Measurements from ENCODE around the gene MYO5A. TPM values are rescaled to one million over a fixed set of nuclear protein-coding genes. Genes with fewer than 3 reads are reported as not detected.

The MYO5A gene
- total and polyA plus RNA-seq, 9 of the 15 experiments (the other 6 are each of a cell fraction or from before 2014, with no cell fraction given), result 0.03 to 0.82 (median 0.40) TPM

DNA sequence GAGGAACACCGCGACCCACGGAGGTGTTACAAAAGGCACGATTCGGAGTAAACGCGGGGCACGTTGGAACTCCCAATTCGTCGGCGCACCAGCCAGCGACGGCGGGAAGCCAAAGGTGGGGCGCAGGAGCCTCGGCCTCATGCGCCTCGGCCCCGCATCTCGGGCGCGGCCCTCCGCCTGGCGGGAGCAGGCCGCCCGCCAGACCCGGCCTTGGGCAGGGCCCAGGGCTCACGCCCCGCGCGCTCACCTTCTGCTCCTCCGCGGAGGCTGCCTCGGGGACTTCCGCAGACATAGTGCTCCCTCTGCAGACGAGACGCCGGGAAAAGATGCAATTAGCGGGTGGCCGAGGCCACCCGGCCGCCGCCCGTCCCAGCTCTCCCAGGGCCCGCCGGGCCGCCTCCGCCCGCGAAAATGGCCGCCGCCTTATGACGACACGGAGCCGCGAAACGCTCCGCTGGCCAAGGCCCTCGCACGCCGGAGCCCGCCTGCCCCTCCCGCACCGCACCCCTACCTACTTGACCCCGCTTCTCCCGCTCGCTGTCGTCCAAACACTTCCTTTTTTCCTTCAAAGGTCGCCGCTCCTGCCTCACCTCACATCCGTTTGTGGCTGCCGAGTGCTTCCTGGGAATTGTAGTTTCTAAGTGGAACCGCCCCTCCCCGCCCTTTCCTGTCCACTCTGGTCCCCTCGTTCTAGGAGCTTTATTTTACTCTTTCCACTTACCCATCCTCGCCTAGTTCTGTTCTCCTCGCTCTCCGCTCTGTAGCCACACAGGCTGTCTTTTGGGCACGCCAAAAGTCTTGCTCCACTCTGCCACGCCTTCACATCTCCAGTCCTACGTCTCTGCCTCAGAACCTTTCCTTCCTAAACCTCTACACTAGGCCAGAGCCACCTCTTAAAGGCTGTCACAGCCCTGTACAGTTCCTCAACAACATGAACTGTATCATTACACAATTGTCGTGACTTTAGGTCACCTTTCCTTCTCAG lies 40.2 kb upstream of the MYO5A start, which contains the start of gene ARPP19:
Gene ARPP19, minus strand, starts transcription at position 430 of the 985 bp plus-strand sequence. Its CDS starts 138 bp downstream, at position 292.
- POLR2A ChIA-PET, result interaction anchor here (0.6 to 1.0 kb wide), 3 partner anchors 11 to 945 kb away, joined by 3 to 5 read pairs (median 4); no protein-coding TSS in a partner anchor
- Histone ChIP-seq H3K27ac (ENCODE audit: extremely low read depth, low read depth, low read length) (peak within 1 kb of the TSS; percentile 90), H3K36me3 (ENCODE audit: control insufficient read depth, insufficient read depth, low read length) (peaks cover 4% of the 10 kb centered on the region; the same call in 2 of the 3 replicates), H3K9me1 (ENCODE audit: control insufficient read depth, insufficient read depth, low read length) (no peaks in the 10 kb centered on the region), H3K4me1 (replicated peaks in 1 of 2; ENCODE audit: control insufficient read depth in 2 of 2, insufficient read depth in 2 of 2, low read length in 2 of 2) (peaks cover 10 to 13% of the 10 kb centered on the region in 2 experiments; a peak in 4 of 5 replicates), H3K4me3 (peak within 1 kb of the TSS; percentile 69), H3K9ac (ENCODE audit: insufficient read depth in 1 of 2, low read depth in 2 of 2, low read length in 2 of 2) (peak within 1 kb of the TSS; percentile 97 to 99), H3K4me2 (ENCODE audit: insufficient read depth, low read length) (peak within 1 kb of the TSS; percentile 94), H2AFZ (ENCODE audit: low read depth, low read length) (peak within 1 kb of the TSS; percentile 99), H3K9me3 (replicated peaks; ENCODE audit: control insufficient read depth, insufficient read depth, low read depth, low read length) (no peaks in the 10 kb centered on the region), H4K20me1 (replicated peaks; ENCODE audit: control insufficient read depth, insufficient read depth, low read length) (peaks cover 2% of the 10 kb centered on the region; the same call in 1 of the 2 replicates), H3K27me3 (ENCODE audit: control insufficient read depth in 2 of 2, insufficient read depth in 2 of 2, low read length in 2 of 2) (no peaks in the 10 kb centered on the region), H3K79me2 (ENCODE audit: control insufficient read depth, insufficient read depth, low read length) (peaks cover 49% of the 10 kb centered on the region)
- ATAC-seq, result peak; percentile 89
- FAIRE-seq, result peak; percentile 94
- intact Hi-C loops (cut with micrococcal nuclease), result loop anchor here (5.0 kb wide), 2 partner anchors 42 to 108 kb away; partner anchors contain the start of genes ATOSA and MYO5A
- WGBS (ENCODE audit: insufficient coverage, low coverage, missing lambda C conversion rate), result 6% methylated on average over 69 of the region's 82 CpGs
- BruUV-seq (replicated peaks), result no TSS peak
- in situ Hi-C loops (cut with MboI), result no loop called here
- DNase-seq (ENCODE audit: extremely low read depth in 1 of 4, low spot score in 3 of 4), result peak; percentile 93 to 96 (median 94)
- CTCF ChIA-PET (ENCODE audit: low intra/inter-chr PET ratio), result no interaction called here
- TF ChIP-seq CBX1 (IDR thresholded peaks at IDR 0.05; ENCODE audit: low read depth), result peak; percentile 48; the same call in 1 of the 2 replicates
- TF ChIP-seq, protein P1, sequence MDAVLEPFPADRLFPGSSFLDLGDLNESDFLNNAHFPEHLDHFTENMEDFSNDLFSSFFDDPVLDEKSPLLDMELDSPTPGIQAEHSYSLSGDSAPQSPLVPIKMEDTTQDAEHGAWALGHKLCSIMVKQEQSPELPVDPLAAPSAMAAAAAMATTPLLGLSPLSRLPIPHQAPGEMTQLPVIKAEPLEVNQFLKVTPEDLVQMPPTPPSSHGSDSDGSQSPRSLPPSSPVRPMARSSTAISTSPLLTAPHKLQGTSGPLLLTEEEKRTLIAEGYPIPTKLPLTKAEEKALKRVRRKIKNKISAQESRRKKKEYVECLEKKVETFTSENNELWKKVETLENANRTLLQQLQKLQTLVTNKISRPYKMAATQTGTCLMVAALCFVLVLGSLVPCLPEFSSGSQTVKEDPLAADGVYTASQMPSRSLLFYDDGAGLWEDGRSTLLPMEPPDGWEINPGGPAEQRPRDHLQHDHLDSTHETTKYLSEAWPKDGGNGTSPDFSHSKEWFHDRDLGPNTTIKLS (IDR thresholded peaks at IDR 0.05; ENCODE audit: borderline replicate concordance, low read depth), result peak; percentile 80
- no peak for TF ChIP-seq TAF15 (IDR thresholded peaks at IDR 0.05; ENCODE audit: low read depth, low read length)
- peak; percentile 21; the same call in 1 of the 2 replicates for TF ChIP-seq LCOR (CRISPR knock-in tag; IDR thresholded peaks at IDR 0.05)
- TF ChIP-seq SNIP1 (IDR thresholded peaks at IDR 0.05; ENCODE audit: low read depth), result no peak
- TF ChIP-seq, protein P2, sequence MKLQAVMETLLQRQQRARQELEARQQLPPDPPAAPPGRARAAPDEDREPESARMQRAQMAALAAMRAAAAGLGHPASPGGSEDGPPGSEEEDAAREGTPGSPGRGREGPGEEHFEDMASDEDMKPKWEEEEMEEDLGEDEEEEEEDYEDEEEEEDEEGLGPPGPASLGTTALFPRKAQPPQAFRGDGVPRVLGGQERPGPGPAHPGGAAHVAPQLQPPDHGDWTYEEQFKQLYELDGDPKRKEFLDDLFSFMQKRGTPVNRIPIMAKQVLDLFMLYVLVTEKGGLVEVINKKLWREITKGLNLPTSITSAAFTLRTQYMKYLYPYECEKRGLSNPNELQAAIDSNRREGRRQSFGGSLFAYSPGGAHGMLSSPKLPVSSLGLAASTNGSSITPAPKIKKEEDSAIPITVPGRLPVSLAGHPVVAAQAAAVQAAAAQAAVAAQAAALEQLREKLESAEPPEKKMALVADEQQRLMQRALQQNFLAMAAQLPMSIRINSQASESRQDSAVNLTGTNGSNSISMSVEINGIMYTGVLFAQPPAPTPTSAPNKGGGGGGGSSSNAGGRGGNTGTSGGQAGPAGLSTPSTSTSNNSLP (IDR thresholded peaks at IDR 0.05; ENCODE audit: borderline replicate concordance, low read depth, low read length), result no peak
- TF ChIP-seq ESRRB (CRISPR knock-in tag; IDR thresholded peaks at IDR 0.05; ENCODE audit: borderline replicate concordance), result no peak
- TF ChIP-seq, protein P3, sequence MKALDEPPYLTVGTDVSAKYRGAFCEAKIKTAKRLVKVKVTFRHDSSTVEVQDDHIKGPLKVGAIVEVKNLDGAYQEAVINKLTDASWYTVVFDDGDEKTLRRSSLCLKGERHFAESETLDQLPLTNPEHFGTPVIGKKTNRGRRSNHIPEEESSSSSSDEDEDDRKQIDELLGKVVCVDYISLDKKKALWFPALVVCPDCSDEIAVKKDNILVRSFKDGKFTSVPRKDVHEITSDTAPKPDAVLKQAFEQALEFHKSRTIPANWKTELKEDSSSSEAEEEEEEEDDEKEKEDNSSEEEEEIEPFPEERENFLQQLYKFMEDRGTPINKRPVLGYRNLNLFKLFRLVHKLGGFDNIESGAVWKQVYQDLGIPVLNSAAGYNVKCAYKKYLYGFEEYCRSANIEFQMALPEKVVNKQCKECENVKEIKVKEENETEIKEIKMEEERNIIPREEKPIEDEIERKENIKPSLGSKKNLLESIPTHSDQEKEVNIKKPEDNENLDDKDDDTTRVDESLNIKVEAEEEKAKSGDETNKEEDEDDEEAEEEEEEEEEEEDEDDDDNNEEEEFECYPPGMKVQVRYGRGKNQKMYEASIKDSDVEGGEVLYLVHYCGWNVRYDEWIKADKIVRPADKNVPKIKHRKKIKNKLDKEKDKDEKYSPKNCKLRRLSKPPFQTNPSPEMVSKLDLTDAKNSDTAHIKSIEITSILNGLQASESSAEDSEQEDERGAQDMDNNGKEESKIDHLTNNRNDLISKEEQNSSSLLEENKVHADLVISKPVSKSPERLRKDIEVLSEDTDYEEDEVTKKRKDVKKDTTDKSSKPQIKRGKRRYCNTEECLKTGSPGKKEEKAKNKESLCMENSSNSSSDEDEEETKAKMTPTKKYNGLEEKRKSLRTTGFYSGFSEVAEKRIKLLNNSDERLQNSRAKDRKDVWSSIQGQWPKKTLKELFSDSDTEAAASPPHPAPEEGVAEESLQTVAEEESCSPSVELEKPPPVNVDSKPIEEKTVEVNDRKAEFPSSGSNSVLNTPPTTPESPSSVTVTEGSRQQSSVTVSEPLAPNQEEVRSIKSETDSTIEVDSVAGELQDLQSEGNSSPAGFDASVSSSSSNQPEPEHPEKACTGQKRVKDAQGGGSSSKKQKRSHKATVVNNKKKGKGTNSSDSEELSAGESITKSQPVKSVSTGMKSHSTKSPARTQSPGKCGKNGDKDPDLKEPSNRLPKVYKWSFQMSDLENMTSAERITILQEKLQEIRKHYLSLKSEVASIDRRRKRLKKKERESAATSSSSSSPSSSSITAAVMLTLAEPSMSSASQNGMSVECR (CRISPR knock-in tag; IDR thresholded peaks at IDR 0.05), result no peak
- TF ChIP-seq POLR2B (IDR thresholded peaks at IDR 0.05; ENCODE audit: low read depth, partially characterized antibody), result no peak
- TF ChIP-seq KLF6 (CRISPR knock-in tag; IDR thresholded peaks at IDR 0.05; ENCODE audit: borderline replicate concordance), result no peak; the same call in 1 of the 2 replicates
- no peak for TF ChIP-seq TAL1 (IDR thresholded peaks at IDR 0.05)
- TF ChIP-seq FOXP1 (CRISPR knock-in tag; IDR thresholded peaks at IDR 0.05), result no peak
- TF ChIP-seq SPI1 (IDR thresholded peaks at IDR 0.05; ENCODE audit: borderline replicate concordance, low read depth, low read length), result peak; percentile 97

Data from K562 (cell line).